IMR-90 (cell line): ENCODE measurements around the gene MUC21. TPM values are rescaled to one million over a fixed set of nuclear protein-coding genes. Genes with fewer than 3 reads are reported as not detected.

Source experiments
- ATAC-seq: fragments of 200-7000 bp; cut with Tn5 transposase; 2 replicates; pipeline ENCODE4 v1.9.1; 2020; ENCODE audit warnings: low read depth, mild to moderate bottlenecking, moderate library complexity
- BruUV-seq: library from RNA; stranded (reverse); fragments of 400-500 nt; replicated peaks from 2 replicates; lab custom pipeline; 2021; lab: Mats Ljungman, UMichigan
- CTCF ChIA-PET: fragments of 300-600 bp; formaldehyde crosslinking; extraction: SDS; loops from one replicate; lab custom pipeline; 2021; ENCODE audit warnings: antibody characterized with exemption; lab: Yijun Ruan, JAX
- POLR2A ChIA-PET: fragments of 300-600 bp; sonication (Branson Sonifier 250); formaldehyde crosslinking; loops from one replicate; lab custom pipeline; 2022; ENCODE audit warnings: antibody characterized with exemption; ENCODE audit not compliant: unreplicated experiment; lab: Charles Lee
- DNase-seq: peaks from one replicate; pipeline ENCODE4 v3.0.0; 2013
- H2AFZ ChIP-seq: replicated peaks from 2 replicates; pipeline ENCODE3; 2013; ENCODE audit warnings: low read length, mild to moderate bottlenecking; ENCODE audit not compliant: poor library complexity
- H2AK5ac ChIP-seq: 2 replicates; pipeline ENCODE4 v1.6.1; 2013; ENCODE audit warnings: low read depth, low read length, inconsistent platforms
- H2AK9ac ChIP-seq: replicated peaks from 2 replicates; pipeline ENCODE3; 2013; ENCODE audit warnings: mild to moderate bottlenecking, low read depth, low read length, moderate library complexity; ENCODE audit not compliant: poor library complexity
- H2BK120ac ChIP-seq: 2 replicates; pipeline ENCODE4 v1.6.1; 2013; ENCODE audit warnings: low read depth, low read length, inconsistent platforms
- H2BK15ac ChIP-seq: 3 replicates; pipeline ENCODE4 v1.6.1; 2013; ENCODE audit warnings: low read depth, low read length, inconsistent platforms
- H2BK20ac ChIP-seq: 2 replicates; pipeline ENCODE4 v1.6.1; 2013; ENCODE audit warnings: low read depth, mild to moderate bottlenecking, inconsistent platforms, low read length, moderate library complexity
- H2BK5ac ChIP-seq: 2 replicates; pipeline ENCODE4 v1.6.1; 2013; ENCODE audit warnings: mild to moderate bottlenecking, low read depth, low read length, inconsistent platforms; ENCODE audit not compliant: poor library complexity, severe bottlenecking
- H3K14ac ChIP-seq: replicated peaks from 2 replicates; pipeline ENCODE4 v1.6.1; 2013; ENCODE audit warnings: low read depth, low read length, inconsistent platforms
- H3K18ac ChIP-seq: 2 replicates; pipeline ENCODE4 v1.6.1; 2013; ENCODE audit warnings: low read depth, low read length, control low read depth
- H3K23ac ChIP-seq: 2 replicates; pipeline ENCODE4 v1.6.1; 2013; ENCODE audit warnings: low read depth, low read length, inconsistent platforms
- H3K27ac ChIP-seq: 2 replicates; pipeline ENCODE4 v1.5.1; 2013; ENCODE audit warnings: mild to moderate bottlenecking, control low read depth, low read length; ENCODE audit not compliant: insufficient read depth
- H3K27me3 ChIP-seq: 2 replicates; pipeline ENCODE4 v1.6.1; 2013; ENCODE audit warnings: low read length; ENCODE audit not compliant: control insufficient read depth, insufficient read depth
- H3K36me3 ChIP-seq: 2 replicates; pipeline ENCODE4 v1.6.1; 2013; ENCODE audit warnings: low read length, mixed read lengths; ENCODE audit not compliant: control insufficient read depth, insufficient read depth
- H3K4ac ChIP-seq: 2 replicates; pipeline ENCODE4 v1.6.1; 2013; ENCODE audit warnings: low read depth, low read length, inconsistent platforms
- H3K4me1 ChIP-seq: 2 replicates; pipeline ENCODE4 v1.6.1; 2013; ENCODE audit warnings: low read length, mixed read lengths; ENCODE audit not compliant: control insufficient read depth, insufficient read depth
- H3K4me2 ChIP-seq: 2 replicates; pipeline ENCODE4 v1.6.1; 2013; ENCODE audit warnings: low read depth, mild to moderate bottlenecking, control low read depth, low read length, moderate library complexity
- H3K4me3 ChIP-seq: 2 replicates; pipeline ENCODE4 v1.5.1; 2013; ENCODE audit warnings: low read depth, mild to moderate bottlenecking, control low read depth, low read length, moderate library complexity; ENCODE audit not compliant: insufficient read depth
- H3K56ac ChIP-seq: 2 replicates; pipeline ENCODE4 v1.6.1; 2013; ENCODE audit warnings: low read length, inconsistent platforms; ENCODE audit not compliant: insufficient read depth; ENCODE audit errors: extremely low read depth
- H3K79me1 ChIP-seq, 2 experiments: 2 replicates each; pipeline ENCODE4 v1.6.1; 2013; ENCODE audit warnings: low read length in 2 of 2, inconsistent platforms in 1 of 2, low read depth in 1 of 2
- H3K9ac ChIP-seq: 2 replicates; pipeline ENCODE4 v1.6.1; 2013; ENCODE audit warnings: low read depth, low read length, control low read depth
- H3K9me1 ChIP-seq: 2 replicates; pipeline ENCODE4 v1.6.1; 2013; ENCODE audit warnings: low read length, inconsistent platforms; ENCODE audit not compliant: insufficient read depth
- H3K9me3 ChIP-seq: 2 replicates; pipeline ENCODE4 v1.6.1; 2013; ENCODE audit warnings: low read length; ENCODE audit not compliant: control insufficient read depth, insufficient read depth
- H4K20me1 ChIP-seq: 2 replicates; pipeline ENCODE4 v1.6.1; 2013; ENCODE audit warnings: low read length, inconsistent platforms; ENCODE audit not compliant: insufficient read depth
- H4K5ac ChIP-seq: 2 replicates; pipeline ENCODE4 v1.6.1; 2013; ENCODE audit warnings: mild to moderate bottlenecking, low read depth, low read length, control low read depth
- H4K8ac ChIP-seq, 2 experiments: 2 replicates each; pipeline ENCODE4 v1.6.1; 2013; ENCODE audit warnings: low read depth in 2 of 2, low read length in 2 of 2, control low read depth in 1 of 2, inconsistent platforms in 1 of 2
- H4K91ac ChIP-seq: 2 replicates; pipeline ENCODE4 v1.6.1; 2013; ENCODE audit warnings: low read depth, low read length, inconsistent platforms; ENCODE audit not compliant: insufficient read depth
- CEBPB ChIP-seq: IDR thresholded peaks from 2 replicates; pipeline ENCODE4 v1.6.1; 2012; ENCODE audit warnings: low read depth, low read length, improper control_type of control experiment
- CTCF ChIP-seq: conservative IDR thresholded peaks from 2 replicates; pipeline ENCODE4 v1.5.1; 2012; ENCODE audit warnings: mild to moderate bottlenecking, low read depth, low read length, improper control_type of control experiment
- MAFK ChIP-seq: IDR thresholded peaks from 2 replicates; pipeline ENCODE4 v1.6.1; 2012; ENCODE audit warnings: low read depth, low read length, improper control_type of control experiment
- MAZ ChIP-seq: IDR thresholded peaks from 2 replicates; pipeline ENCODE4 v1.6.1; 2012; ENCODE audit warnings: low read depth, mild to moderate bottlenecking, low read length, improper control_type of control experiment, moderate library complexity, borderline replicate concordance
- MXI1 ChIP-seq: IDR thresholded peaks from 2 replicates; pipeline ENCODE4 v1.6.1; 2012; ENCODE audit warnings: low read depth, mild to moderate bottlenecking, low read length, moderate library complexity, borderline replicate concordance
- POLR2A ChIP-seq: IDR thresholded peaks from 2 replicates; pipeline ENCODE4 v1.6.1; 2012; ENCODE audit warnings: mild to moderate bottlenecking, low read depth, low read length
- RFX5 ChIP-seq: IDR thresholded peaks from 2 replicates; pipeline ENCODE4 v1.8.0; 2012; ENCODE audit warnings: low read depth, mild to moderate bottlenecking, low read length, moderate library complexity
- WGBS, 2 experiments: methylation state at CpG; one replicate each; pipeline versions ENCODE4 v1.1.5 to v1.1.7; 2013; ENCODE audit warnings: missing lambda C conversion rate in 2 of 2; ENCODE audit not compliant: insufficient read length in 1 of 2; ENCODE audit errors: extremely low coverage in 2 of 2; 5-methylcytosine and 5-hydroxymethylcytosine counted together
- dilution Hi-C: fragments of 300-500 bp; cut with HindIII; formaldehyde crosslinking; loops from one replicate; pipeline ENCODE4 v1.14.3; 2018; ENCODE audit warnings: low sequenced_read_pairs; ENCODE audit not compliant: unreplicated experiment
- in situ Hi-C: fragments of 300-500 bp; cut with MboI; formaldehyde crosslinking; loops from 3 replicates; pipeline ENCODE4 v1.14.3; 2019; ENCODE audit warnings: low sequenced_read_pairs, inconsistent platforms, mixed read lengths
- intact Hi-C: fragments of 100-400 bp; cut with micrococcal nuclease; formaldehyde crosslinking; loops from 2 replicates; pipeline ENCODE4 v1.10.0; 2022
- polyA plus RNA-seq, 3 experiments: library from polyadenylated mRNA; depleted of rRNA; stranded (reverse); fragments of >200 nt; gene quantifications; 2 replicates each; pipeline ENCODE4 v1.2.3, GENCODE V29; 2012; ENCODE audit warnings: low replicate concordance in 1 of 3
- total RNA-seq: library from RNA; depleted of rRNA; stranded (reverse); fragments of >200 nt; gene quantifications from 2 replicates; pipeline ENCODE4 v1.2.3, GENCODE V29; 2012

MUC21 gene
- total and polyA plus RNA-seq, 2 of the 4 experiments (the other 2 are of a cell fraction): not detected

DNA sequence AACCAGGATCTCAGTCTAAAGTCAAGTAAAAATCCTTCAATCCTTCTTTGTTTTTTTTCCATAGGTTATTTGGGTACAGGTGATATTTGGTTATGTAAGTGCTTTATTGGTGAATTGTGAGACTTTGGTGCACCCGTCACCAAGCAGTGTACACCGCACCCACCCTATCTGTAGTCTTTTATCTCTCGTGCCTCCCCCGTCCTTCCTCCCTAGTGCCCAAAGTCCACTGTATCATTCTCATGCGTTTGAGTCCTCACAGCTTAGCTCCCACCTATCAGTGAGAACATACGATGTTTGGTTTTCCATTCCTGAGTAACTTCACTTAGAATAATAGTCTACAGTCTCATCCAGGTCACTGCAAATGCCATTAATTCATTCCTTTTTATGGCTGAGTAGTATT is 27.6 kb downstream of the MUC21 start:
- no peak overlapping the region for H4K5ac ChIP-seq
- no peak overlapping the region for H3K4me2 ChIP-seq
- H3K4me1 ChIP-seq: peaks cover 5% of the 10 kb centered on the region
- no peak overlapping the region for H2BK15ac ChIP-seq
- dilution Hi-C loops (no loop called here), intact Hi-C loops (no loop called here), in situ Hi-C loops (no loop called here)
- POLR2A ChIA-PET: no interaction called here
- no peak overlapping the region for H2AFZ ChIP-seq
- H3K36me3 ChIP-seq: no peaks in the 10 kb centered on the region
- H3K9me1 ChIP-seq: peaks cover 3% of the 10 kb centered on the region; the same call in 1 of the 2 replicates
- WGBS, 2 experiments: 81% methylated on average over 3 of the region's 6 CpGs; no CpG with 5 or more reads in 1 of the 2 experiments
- H3K27me3 ChIP-seq: 0 out of 2 replicates have a peak, but pooled peaks cover 1% of the 10 kb centered on the region
- no peak overlapping the region for H2AK9ac ChIP-seq
- H3K9ac ChIP-seq: no peak overlapping the region
- no peak overlapping the region for H3K56ac ChIP-seq
- no peak for ATAC-seq
- H2BK20ac ChIP-seq: no peak overlapping the region
- no peak overlapping the region for H2BK5ac ChIP-seq
- H3K4me3 ChIP-seq: no peak overlapping the region
- no peak overlapping the region for H2BK120ac ChIP-seq
- CTCF ChIA-PET: no interaction called here
- BruUV-seq: no TSS peak
- H3K14ac ChIP-seq: no peak overlapping the region
- no peaks in the 10 kb centered on the region for H4K20me1 ChIP-seq
- no peak for TF ChIP-seq MAZ
- no peak for TF ChIP-seq CTCF
- TF ChIP-seq RFX5: no peak
- no peak for TF ChIP-seq CEBPB
- no peak for TF ChIP-seq POLR2A
- TF ChIP-seq MAFK: no peak
- no peak for TF ChIP-seq MXI1
- no peak for DNase-seq
- H3K9me3 ChIP-seq: no peaks in the 10 kb centered on the region; the same call in 1 of the 2 replicates
- no peak overlapping the region for H2AK5ac ChIP-seq
- H3K4ac ChIP-seq: no peak overlapping the region
- H3K79me1 ChIP-seq: no peaks in the 10 kb centered on the region
- no peak overlapping the region for H3K18ac ChIP-seq
- no peak overlapping the region for H3K27ac ChIP-seq
- no peak overlapping the region for H4K91ac ChIP-seq
- no peak overlapping the region for H3K23ac ChIP-seq
- no peak overlapping the region for H4K8ac ChIP-seq
